Measurements from ENCODE around the gene ZBTB20.

- no peak for TF ChIP-seq CTCF (IDR thresholded peaks at IDR 0.05; ENCODE audit: low read depth, low read length, poor library complexity, severe bottlenecking)
- TF ChIP-seq EZH2phosphoT487 (IDR thresholded peaks at IDR 0.05; ENCODE audit: borderline replicate concordance, low read length): no peak
Observed at GRCh38 chr3:114694251-114694650, 452.8 kb downstream of the ZBTB20 start.
